HepG2 (cell line): ENCODE results near the gene NCBP1. TPM values are rescaled to one million over a fixed set of nuclear protein-coding genes. Genes with fewer than 3 reads are reported as not detected.

Source experiments
- ATM ChIP-seq: fragments of 450-650 bp; IDR thresholded peaks from 2 replicates; pipeline ENCODE4 v1.7.1; 2017; ENCODE audit warnings: mild to moderate bottlenecking, borderline replicate concordance
- CBFB ChIP-seq: sonication (generic); formaldehyde crosslinking; IDR thresholded peaks from 2 replicates; pipeline ENCODE4 v1.4.0; 2020; ENCODE audit warnings: missing genetic modification reagents
- HNRNPLL ChIP-seq: fragments of 200-400 bp; formaldehyde crosslinking; IDR thresholded peaks from 2 replicates; pipeline ENCODE4 v1.6.1; 2017; ENCODE audit warnings: mild to moderate bottlenecking, low read depth, low read length; ENCODE audit not compliant: poor library complexity, severe bottlenecking
- HNRNPUL1 ChIP-seq: fragments of 200-400 bp; formaldehyde crosslinking; IDR thresholded peaks from 2 replicates; pipeline ENCODE4 v1.6.1; 2017; ENCODE audit warnings: low read depth, mild to moderate bottlenecking, low read length, moderate library complexity
- JUN ChIP-seq: sonication (generic); formaldehyde crosslinking; IDR thresholded peaks from 2 replicates; pipeline ENCODE4 v1.4.0; 2020; ENCODE audit warnings: mild to moderate bottlenecking, missing genetic modification reagents
- NONO ChIP-seq, 2 experiments: fragments of 450-650 bp in 1 of 2; sonication (generic) in 1 of 2; formaldehyde crosslinking in 1 of 2; IDR thresholded peaks in 1 of 2; conservative IDR thresholded peaks in 1 of 2; 2 replicates each; pipeline versions ENCODE4 v1.6.1 to v1.8.0; 2017 to 2022; ENCODE audit warnings: mild to moderate bottlenecking in 1 of 2, missing genetic modification reagents in 1 of 2, moderate library complexity in 1 of 2
- PTBP1 ChIP-seq: fragments of 200-400 bp; formaldehyde crosslinking; IDR thresholded peaks from 2 replicates; pipeline ENCODE4 v1.6.1; 2018; ENCODE audit warnings: low read length, low read depth; ENCODE audit not compliant: poor library complexity, severe bottlenecking
- RCOR2 ChIP-seq: IDR thresholded peaks from 2 replicates; pipeline ENCODE4 v1.6.1; 2016; ENCODE audit warnings: missing biosample characterization, missing genetic modification reagents
- SOX6 ChIP-seq, 2 experiments: fragments of 450-650 bp in 1 of 2; sonication (generic) in 1 of 2; formaldehyde crosslinking in 1 of 2; IDR thresholded peaks; 2 replicates each; pipeline versions ENCODE4 v1.4.0 to v1.6.1; 2017 to 2020; ENCODE audit warnings: antibody characterized with exemption in 1 of 2, mild to moderate bottlenecking in 1 of 2, missing genetic modification reagents in 1 of 2
- SP5 ChIP-seq: IDR thresholded peaks from 2 replicates; pipeline ENCODE4 v1.6.1; 2016; ENCODE audit warnings: low read depth, borderline replicate concordance
- U2AF1 ChIP-seq: fragments of 200-400 bp; formaldehyde crosslinking; optimal IDR thresholded peaks from 2 replicates; pipeline ENCODE3; 2017; ENCODE audit warnings: mild to moderate bottlenecking, low read depth, low read length
- ZMYM2 ChIP-seq: sonication (generic); formaldehyde crosslinking; IDR thresholded peaks from 2 replicates; pipeline ENCODE4 v1.8.0; 2022; ENCODE audit warnings: mild to moderate bottlenecking, missing genetic modification reagents
- ZNF225 ChIP-seq: sonication (generic); formaldehyde crosslinking; IDR thresholded peaks from 2 replicates; pipeline ENCODE4 v1.4.0; 2020; ENCODE audit warnings: mild to moderate bottlenecking, missing genetic modification reagents
- ZNF484 ChIP-seq: sonication (generic); formaldehyde crosslinking; IDR thresholded peaks from 2 replicates; pipeline ENCODE4 v1.5.1; 2020; ENCODE audit warnings: mild to moderate bottlenecking, low read depth, missing genetic modification reagents, borderline replicate concordance
- ZNF788 ChIP-seq: sonication (generic); formaldehyde crosslinking; IDR thresholded peaks from 2 replicates; pipeline ENCODE4 v1.5.0; 2020; ENCODE audit warnings: mild to moderate bottlenecking, missing genetic modification reagents, borderline replicate concordance
- polyA plus RNA-seq, 8 experiments: library from polyadenylated mRNA; depleted of rRNA in 3 of 8; stranded (reverse) in 7 of 8; unstranded in 1 of 8; fragments of >200 nt; fragmentation: Illumina TruSeq in 4 of 8; extraction: Trizol in 4 of 8; gene quantifications; 2 replicates each; pipeline versions ENCODE4 v1.2.1 to v1.2.3, GENCODE V29; 2011 to 2016; ENCODE audit warnings: low read depth in 4 of 8, missing spikeins in 1 of 8, mixed read lengths in 1 of 8; ENCODE audit not compliant: insufficient read depth in 1 of 8
- total RNA-seq, 5 experiments: library from RNA; depleted of rRNA; stranded (reverse); fragments of >200 nt; fragmentation: Illumina TruSeq; extraction: Trizol; gene quantifications; 2 replicates each; pipeline ENCODE4 v1.2.3, GENCODE V29; 2016; ENCODE audit warnings: low read depth in 1 of 5
- TF ChIP-seq, protein P1 (sequence below): sonication (generic); formaldehyde crosslinking; IDR thresholded peaks from 2 replicates; pipeline ENCODE4 v1.4.0; 2020; ENCODE audit warnings: missing genetic modification reagents
- TF ChIP-seq, protein P2 (sequence below), 2 experiments: sonication (generic) in 1 of 2; formaldehyde crosslinking in 1 of 2; IDR thresholded peaks; 2 replicates each; pipeline versions ENCODE4 v1.4.0 to v1.6.1; 2016 to 2020; ENCODE audit warnings: borderline replicate concordance in 1 of 2, low read depth in 1 of 2, mild to moderate bottlenecking in 1 of 2, missing genetic modification reagents in 1 of 2
- TF ChIP-seq, protein P3 (sequence below): IDR thresholded peaks from 2 replicates; pipeline ENCODE4 v1.6.1; 2016; ENCODE audit warnings: mild to moderate bottlenecking, missing biosample characterization, missing genetic modification reagents
- TF ChIP-seq, protein P4 (sequence below): sonication (generic); formaldehyde crosslinking; IDR thresholded peaks from 2 replicates; pipeline ENCODE4 v1.9.0; 2021; ENCODE audit warnings: missing genetic modification reagents, mild to moderate bottlenecking, borderline replicate concordance

Gene NCBP1
- total and polyA plus RNA-seq, 2 of the 13 experiments (the other 11 are each of a cell fraction or from before 2014, with no cell fraction given): 13.3 to 40.2 TPM

DNA sequence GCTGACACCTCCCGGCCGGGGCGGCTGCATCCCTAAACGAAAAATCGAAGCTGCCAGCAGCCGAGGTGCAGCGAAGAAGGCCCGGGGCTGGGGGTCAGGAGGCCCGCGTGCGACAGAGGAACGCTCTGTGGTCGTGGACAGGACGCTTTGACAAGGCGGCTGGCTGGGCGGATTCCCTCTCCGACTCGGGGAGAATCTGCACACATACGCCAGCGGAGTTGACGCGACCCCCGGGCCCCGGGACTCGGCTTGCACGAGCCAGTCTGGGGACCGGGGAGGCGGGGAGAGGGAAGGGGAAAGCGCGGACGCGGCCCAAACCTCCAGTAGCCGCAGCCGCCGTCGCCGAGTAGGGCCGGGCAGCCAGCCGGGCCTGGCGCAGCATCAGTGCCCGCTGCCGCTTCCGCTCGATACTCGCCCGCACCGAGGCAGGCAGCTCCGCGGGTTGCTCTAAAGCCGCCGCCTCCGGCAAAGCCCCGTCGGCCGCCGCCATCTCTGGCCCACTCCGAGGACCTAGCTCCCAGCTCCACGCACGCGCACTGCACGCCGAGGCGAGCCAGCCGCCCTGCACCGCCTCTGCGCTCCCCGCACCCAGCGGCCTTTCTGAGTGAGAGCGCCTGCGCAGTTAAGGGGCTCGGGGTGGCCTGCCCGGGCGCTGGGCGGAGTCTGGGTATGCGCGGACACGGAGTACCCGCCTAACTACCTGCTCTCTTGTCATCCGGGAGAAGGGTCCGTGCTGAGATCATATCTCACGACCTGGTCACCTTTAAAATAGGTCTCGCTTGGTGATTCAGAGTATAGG, 63.4 kb downstream of the NCBP1 start, which contains the start of gene XPA (continued):
- TF ChIP-seq, protein P1, sequence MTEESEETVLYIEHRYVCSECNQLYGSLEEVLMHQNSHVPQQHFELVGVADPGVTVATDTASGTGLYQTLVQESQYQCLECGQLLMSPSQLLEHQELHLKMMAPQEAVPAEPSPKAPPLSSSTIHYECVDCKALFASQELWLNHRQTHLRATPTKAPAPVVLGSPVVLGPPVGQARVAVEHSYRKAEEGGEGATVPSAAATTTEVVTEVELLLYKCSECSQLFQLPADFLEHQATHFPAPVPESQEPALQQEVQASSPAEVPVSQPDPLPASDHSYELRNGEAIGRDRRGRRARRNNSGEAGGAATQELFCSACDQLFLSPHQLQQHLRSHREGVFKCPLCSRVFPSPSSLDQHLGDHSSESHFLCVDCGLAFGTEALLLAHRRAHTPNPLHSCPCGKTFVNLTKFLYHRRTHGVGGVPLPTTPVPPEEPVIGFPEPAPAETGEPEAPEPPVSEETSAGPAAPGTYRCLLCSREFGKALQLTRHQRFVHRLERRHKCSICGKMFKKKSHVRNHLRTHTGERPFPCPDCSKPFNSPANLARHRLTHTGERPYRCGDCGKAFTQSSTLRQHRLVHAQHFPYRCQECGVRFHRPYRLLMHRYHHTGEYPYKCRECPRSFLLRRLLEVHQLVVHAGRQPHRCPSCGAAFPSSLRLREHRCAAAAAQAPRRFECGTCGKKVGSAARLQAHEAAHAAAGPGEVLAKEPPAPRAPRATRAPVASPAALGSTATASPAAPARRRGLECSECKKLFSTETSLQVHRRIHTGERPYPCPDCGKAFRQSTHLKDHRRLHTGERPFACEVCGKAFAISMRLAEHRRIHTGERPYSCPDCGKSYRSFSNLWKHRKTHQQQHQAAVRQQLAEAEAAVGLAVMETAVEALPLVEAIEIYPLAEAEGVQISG: peak; percentile 77
- TF ChIP-seq RCOR2 (CRISPR knock-in tag) (no peak), ZNF788 (peak; percentile 38; the same call in 1 of the 2 replicates), HNRNPUL1 (no peak), ZNF225 (CRISPR knock-in tag) (no peak), CBFB (CRISPR knock-in tag) (peak; percentile 68; the same call in 1 of the 2 replicates), HNRNPLL (peak; percentile 90), U2AF1 (no peak), ZMYM2 (no peak), SP5 (0 out of 2 replicates have a peak, but pooled peaks have one; percentile 17), PTBP1 (no peak), SOX6 (IDR thresholded peaks at IDR 0.05) (no peak), SOX6 (CRISPR knock-in tag; IDR thresholded peaks at IDR 0.05) (peak; percentile 43; the same call in 1 of the 2 replicates), NONO (IDR thresholded peaks at IDR 0.05) (no peak), NONO (CRISPR knock-in tag; conservative IDR thresholded peaks at IDR 0.05) (peak; percentile 89), ATM (no peak), ZNF484 (CRISPR knock-in tag) (no peak), JUN (CRISPR knock-in tag) (no peak)
- TF ChIP-seq, protein P2, sequence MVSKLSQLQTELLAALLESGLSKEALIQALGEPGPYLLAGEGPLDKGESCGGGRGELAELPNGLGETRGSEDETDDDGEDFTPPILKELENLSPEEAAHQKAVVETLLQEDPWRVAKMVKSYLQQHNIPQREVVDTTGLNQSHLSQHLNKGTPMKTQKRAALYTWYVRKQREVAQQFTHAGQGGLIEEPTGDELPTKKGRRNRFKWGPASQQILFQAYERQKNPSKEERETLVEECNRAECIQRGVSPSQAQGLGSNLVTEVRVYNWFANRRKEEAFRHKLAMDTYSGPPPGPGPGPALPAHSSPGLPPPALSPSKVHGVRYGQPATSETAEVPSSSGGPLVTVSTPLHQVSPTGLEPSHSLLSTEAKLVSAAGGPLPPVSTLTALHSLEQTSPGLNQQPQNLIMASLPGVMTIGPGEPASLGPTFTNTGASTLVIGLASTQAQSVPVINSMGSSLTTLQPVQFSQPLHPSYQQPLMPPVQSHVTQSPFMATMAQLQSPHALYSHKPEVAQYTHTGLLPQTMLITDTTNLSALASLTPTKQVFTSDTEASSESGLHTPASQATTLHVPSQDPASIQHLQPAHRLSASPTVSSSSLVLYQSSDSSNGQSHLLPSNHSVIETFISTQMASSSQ (IDR thresholded peaks at IDR 0.05; ENCODE audit: low read depth): no peak
- TF ChIP-seq, protein P2 (CRISPR knock-in tag; IDR thresholded peaks at IDR 0.05; ENCODE audit: borderline replicate concordance): peak; percentile 79; the same call in 1 of the 2 replicates
- TF ChIP-seq, protein P3, sequence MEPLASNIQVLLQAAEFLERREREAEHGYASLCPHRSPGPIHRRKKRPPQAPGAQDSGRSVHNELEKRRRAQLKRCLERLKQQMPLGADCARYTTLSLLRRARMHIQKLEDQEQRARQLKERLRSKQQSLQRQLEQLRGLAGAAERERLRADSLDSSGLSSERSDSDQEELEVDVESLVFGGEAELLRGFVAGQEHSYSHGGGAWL (CRISPR knock-in tag): 0 out of 2 replicates have a peak, but pooled peaks have one; percentile 83
- TF ChIP-seq, protein P4, sequence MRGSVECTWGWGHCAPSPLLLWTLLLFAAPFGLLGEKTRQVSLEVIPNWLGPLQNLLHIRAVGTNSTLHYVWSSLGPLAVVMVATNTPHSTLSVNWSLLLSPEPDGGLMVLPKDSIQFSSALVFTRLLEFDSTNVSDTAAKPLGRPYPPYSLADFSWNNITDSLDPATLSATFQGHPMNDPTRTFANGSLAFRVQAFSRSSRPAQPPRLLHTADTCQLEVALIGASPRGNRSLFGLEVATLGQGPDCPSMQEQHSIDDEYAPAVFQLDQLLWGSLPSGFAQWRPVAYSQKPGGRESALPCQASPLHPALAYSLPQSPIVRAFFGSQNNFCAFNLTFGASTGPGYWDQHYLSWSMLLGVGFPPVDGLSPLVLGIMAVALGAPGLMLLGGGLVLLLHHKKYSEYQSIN (CRISPR knock-in tag): no peak
